ENCODE data around the gene IL36RN.

Gene IL36RN

GRCh38 chr2:113064281-113064680 is 5.3 kb downstream of the IL36RN start:
- no peak overlapping the region for H3K4me3 ChIP-seq (replicated peaks; ENCODE audit: insufficient read depth, low read length)
- DNase-seq (ENCODE audit: low read depth in 1 of 2, low spot score in 1 of 2): no peak
- no peak overlapping the region for H3K27ac ChIP-seq (replicated peaks)
- TF ChIP-seq REST (IDR thresholded peaks at IDR 0.05; ENCODE audit: insufficient replicate concordance, low read depth): no peak
- no peak for TF ChIP-seq SPI1 (IDR thresholded peaks at IDR 0.05; ENCODE audit: borderline replicate concordance, low read depth)
- no peak for TF ChIP-seq CTCF (IDR thresholded peaks at IDR 0.05; ENCODE audit: insufficient read depth, low read length)
- no peak for TF ChIP-seq POLR2AphosphoS5 (IDR thresholded peaks at IDR 0.05; ENCODE audit: low read depth)
- no peak for TF ChIP-seq GABPA (IDR thresholded peaks at IDR 0.05; ENCODE audit: low read depth)
- no peaks in the 10 kb centered on the region for H3K27me3 ChIP-seq (ENCODE audit: insufficient read depth, poor library complexity, severe bottlenecking)

- no peak overlapping the region for H3K27ac ChIP-seq (replicated peaks)
- no peak for DNase-seq (ENCODE audit: low read depth in 1 of 2, low spot score in 1 of 2)
- no peaks in the 10 kb centered on the region for H3K27me3 ChIP-seq (ENCODE audit: insufficient read depth, poor library complexity, severe bottlenecking)
- H3K4me3 ChIP-seq (replicated peaks; ENCODE audit: insufficient read depth, low read length): no peak overlapping the region
- TF ChIP-seq REST (IDR thresholded peaks at IDR 0.05; ENCODE audit: insufficient replicate concordance, low read depth) (no peak), SPI1 (IDR thresholded peaks at IDR 0.05; ENCODE audit: borderline replicate concordance, low read depth) (no peak), CTCF (IDR thresholded peaks at IDR 0.05; ENCODE audit: insufficient read depth, low read length) (no peak), POLR2AphosphoS5 (IDR thresholded peaks at IDR 0.05; ENCODE audit: low read depth) (no peak), GABPA (IDR thresholded peaks at IDR 0.05; ENCODE audit: low read depth) (no peak)
Observed at GRCh38 chr2:113064898-113065297, 5.9 kb downstream of the IL36RN start.

- TF ChIP-seq SPI1 (IDR thresholded peaks at IDR 0.05; ENCODE audit: borderline replicate concordance, low read depth) (no peak), CTCF (IDR thresholded peaks at IDR 0.05; ENCODE audit: insufficient read depth, low read length) (no peak), REST (IDR thresholded peaks at IDR 0.05; ENCODE audit: insufficient replicate concordance, low read depth) (no peak), POLR2AphosphoS5 (IDR thresholded peaks at IDR 0.05; ENCODE audit: low read depth) (no peak), GABPA (IDR thresholded peaks at IDR 0.05; ENCODE audit: low read depth) (no peak)
- Histone ChIP-seq H3K4me3 (replicated peaks; ENCODE audit: insufficient read depth, low read length) (no peak within 1 kb of the TSS), H3K27ac (replicated peaks) (no peak within 1 kb of the TSS), H3K27me3 (ENCODE audit: insufficient read depth, poor library complexity, severe bottlenecking) (no peaks in the 10 kb centered on the region)
- DNase-seq (ENCODE audit: low read depth in 1 of 2, low spot score in 1 of 2): no peak
Observed at GRCh38 chr2:113067681-113068080, 8.7 kb downstream of the IL36RN start, which contains the start of gene IL1F10. Gene IL1F10, plus strand, starts transcription at chr2:113067970. Its CDS starts 4,769 bp downstream, at chr2:113072739.

Data from HL-60 (cell line).